GM19467 (cell line): ENCODE results near the gene ZNF587.
"Not testable (repeated sequence)": the region's sequence is repeated elsewhere in the genome, so short reads cannot be mapped to it uniquely, and the experiment has no call there.

ENCODE experiments used
- ATAC-seq: cut with Tn5 transposase; IDR thresholded peaks from one replicate; pipeline ENCODE4 v1.9.1; 2021; ENCODE audit warnings: mild to moderate bottlenecking, moderate library complexity; ENCODE audit not compliant: unreplicated experiment

The ZNF587 gene

DNA sequence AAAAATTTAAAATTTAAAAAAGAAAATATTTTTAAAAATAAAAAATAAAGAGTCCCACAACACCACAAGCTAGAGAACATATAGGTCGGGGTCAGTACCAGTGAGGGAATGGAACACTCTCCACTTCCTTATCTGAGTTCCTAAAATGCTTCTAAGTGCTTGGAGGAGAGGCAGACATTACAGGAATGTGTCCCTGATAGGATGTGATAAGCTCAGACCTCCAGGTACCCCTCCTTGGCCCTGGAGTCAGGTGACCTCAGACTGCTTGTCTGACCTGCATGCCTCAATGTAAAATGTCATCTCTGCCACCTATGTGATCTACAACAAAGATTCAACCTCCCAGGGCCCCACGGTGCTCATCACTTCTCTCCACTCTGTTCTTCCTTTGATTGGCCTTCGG lies 36.4 kb downstream of the ZNF587 start:
- ATAC-seq = no peak

DNA sequence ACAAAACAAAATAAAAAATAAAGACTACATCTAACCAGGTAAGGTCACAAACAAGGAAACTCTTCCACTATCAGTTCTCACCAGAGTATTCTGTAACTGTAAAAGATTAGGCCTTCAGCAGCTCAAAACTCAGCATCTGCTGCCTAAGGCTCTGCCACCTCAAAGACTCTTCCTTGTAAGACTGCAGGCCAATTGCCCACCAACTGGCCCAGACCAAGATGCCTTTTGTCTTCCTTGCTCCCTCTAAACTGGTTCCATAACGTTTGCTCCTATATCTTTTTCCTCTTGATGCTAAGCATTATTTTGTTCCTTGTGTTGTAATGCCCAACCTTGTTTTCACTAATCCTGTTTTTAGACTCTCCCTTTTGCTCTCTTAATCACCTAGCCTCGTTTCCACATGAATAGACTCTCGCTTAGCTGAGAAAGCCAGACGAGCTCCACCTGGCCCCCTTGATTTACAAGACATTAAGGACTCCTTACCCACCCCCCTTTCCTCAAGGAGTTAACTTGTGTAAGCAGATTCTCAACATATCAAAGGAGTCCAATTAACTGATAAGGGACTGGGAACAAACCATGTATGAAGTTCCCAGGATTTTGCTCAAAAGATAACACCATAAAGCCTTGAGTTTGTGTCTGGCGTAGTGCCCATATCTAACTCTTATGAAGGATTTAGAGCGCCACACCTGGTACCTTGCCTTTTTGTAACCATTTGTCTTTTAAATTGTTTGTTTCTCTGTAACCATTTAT lies 37.7 kb downstream of the ZNF587 start:
- no peak for ATAC-seq

GRCh38 chr19:57888107-57888559 lies 38.5 kb downstream of the ZNF587 start:
- ATAC-seq = no peak

DNA sequence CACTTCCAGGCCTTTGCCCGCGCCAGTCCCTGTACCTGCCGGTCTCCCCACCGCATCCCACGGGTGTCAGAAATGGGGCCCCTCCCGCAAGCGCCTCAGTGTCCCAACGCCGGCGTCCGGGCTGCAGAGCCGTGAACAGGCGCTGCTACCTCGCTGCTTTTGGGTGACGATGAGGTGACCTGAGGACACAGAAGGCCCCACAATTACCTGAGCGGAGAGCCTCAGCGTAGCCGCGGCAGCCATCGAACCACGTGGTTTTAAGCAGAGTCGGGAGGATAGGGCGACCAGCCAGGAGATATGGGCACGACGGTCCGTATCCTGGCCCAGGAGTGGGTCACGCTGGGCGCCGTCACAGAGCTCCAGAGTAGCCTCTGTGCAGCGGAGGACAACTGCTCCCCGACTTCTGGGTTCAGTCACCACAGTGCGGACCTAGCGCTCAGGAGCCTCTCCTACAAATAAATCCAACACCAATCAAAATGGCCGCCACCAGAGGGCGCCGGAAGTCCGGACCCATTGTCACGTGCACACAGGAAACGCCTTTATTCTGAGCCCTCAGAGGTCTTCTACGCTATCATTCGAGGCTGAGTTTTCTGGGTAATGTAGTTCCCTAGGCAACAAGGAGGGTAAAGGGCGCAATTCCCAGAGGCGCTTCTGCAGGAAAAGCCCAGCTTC lies 39.0 kb downstream of the ZNF587 start, which contains the start of gene ZNF814:
Gene ZNF814, minus strand, starts transcription at position 478 of the 672 bp plus-strand sequence. Its CDS starts 235 bp downstream, at position 243.
- ATAC-seq = peak; percentile 56

DNA sequence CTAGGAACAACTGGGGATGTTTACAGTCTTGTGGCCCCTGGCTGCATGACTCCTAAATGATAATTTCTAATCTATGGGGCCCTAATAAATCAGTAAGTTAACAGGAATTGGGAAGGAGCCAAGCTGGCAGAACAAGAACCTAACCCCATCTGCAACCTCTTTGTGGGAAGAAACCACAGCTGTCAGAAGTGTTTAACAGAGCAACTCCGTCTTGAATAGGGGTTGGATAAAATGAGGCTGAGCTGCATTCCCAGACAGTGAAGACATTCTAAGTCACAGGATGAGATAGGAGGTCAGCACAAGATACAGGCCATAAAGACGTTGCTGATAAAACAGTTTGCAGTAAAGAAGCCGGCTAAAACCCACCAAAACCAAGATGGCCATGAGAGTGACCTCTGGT lies 41.0 kb downstream of the ZNF587 start:
- not testable (repeated sequence) for ATAC-seq

- no peak for ATAC-seq
Measured at GRCh38 chr19:57900311-57900710, 50.7 kb downstream of the ZNF587 start.

DNA sequence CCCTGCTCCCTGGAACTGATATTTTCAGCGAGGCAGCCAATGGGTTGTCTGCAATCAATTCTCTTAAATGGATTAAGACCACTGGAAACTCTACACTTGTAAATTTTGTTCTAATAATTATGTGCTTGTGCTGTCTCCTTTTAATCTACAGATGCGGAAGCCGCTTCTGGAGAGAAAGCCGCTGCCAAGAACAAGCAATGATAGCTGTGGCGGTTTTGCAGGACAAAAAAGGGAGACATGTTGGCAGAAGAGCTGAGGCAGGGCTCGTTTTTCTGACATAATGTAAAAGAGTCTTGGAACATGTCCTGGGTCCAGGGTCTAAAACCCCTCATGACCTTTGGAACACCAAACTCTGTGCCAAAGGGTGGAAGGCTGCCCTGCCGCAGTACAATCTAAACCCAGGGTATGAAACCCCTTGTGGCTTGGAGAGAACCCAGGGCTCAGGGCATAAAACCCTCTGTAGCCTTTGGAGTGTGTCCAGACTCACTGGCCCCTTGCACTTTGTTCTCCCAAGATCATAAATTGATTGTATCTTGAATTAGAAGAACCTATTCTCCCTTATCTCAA lies 54.0 kb downstream of the ZNF587 start:
- ATAC-seq = no peak

DNA sequence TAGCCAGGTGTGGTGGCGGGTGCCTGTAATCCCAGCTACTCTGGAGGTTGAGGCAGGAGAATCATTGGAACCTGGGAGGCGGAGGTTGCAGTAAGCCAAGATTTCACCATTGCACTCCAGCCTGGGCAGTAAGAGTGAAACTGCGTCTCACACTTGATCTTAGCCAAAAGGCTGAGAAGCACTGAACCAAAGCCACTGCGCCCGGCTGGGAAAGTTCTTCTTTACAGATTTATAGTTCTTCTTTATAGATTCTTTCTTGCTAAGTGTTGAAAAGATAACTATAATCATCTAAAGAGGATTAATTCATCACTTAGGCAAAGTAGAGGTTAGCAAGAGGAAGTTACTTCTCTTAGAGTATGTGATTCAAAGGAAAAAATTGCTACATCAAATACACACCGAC lies 55.6 kb downstream of the ZNF587 start:
- ATAC-seq = no peak

DNA sequence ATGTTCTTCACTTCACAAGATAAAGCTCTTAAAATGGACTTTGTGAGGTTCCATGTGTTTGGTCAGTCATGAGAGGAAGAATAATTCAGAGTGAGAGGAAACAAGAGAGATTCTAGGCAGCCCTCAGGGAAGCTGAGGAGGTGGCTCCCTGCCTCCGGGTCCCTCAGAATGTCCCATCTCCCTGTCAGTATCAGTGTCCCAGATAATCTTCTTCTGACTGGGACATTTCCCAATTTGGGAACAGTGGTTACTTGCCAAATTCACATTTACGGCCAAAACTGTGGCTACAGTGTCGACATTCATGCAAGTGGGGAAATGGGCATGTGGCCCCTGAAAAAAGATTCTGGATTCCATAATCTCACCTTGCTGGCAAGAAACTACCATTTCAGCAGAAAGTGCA lies 57.7 kb downstream of the ZNF587 start:
- no peak for ATAC-seq

GRCh38 chr19:57914531-57914930 lies 64.9 kb downstream of the ZNF587 start:
- no peak for ATAC-seq
